ENCODE measurements around the gene ADNP.

The ADNP gene

GRCh38 chr20:50868509-50869495 is 62.4 kb downstream of the ADNP start:
- DNase-seq, result no peak

DNA sequence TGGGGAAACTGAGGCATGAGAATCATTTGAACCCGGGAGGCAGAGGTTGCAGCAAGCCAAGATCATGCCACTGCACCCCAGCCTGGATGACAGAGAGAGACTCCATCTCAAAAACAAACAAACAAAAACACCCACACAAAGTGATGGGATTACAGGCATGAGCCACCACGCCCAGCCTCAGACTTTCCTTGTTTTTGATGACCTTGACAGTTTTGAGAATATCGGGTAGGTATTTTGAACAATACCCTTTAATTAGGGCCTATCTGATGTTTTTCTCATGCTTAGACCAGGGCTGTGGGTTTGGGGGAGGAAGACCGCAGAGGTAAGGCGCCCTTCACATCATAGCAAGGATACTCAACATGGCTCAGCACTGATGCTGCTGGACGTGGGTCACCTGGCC is 63.4 kb downstream of the ADNP start:
- no peak for DNase-seq

GRCh38 chr20:50866831-50867230 is 64.4 kb downstream of the ADNP start:
- DNase-seq, result no peak

DNA sequence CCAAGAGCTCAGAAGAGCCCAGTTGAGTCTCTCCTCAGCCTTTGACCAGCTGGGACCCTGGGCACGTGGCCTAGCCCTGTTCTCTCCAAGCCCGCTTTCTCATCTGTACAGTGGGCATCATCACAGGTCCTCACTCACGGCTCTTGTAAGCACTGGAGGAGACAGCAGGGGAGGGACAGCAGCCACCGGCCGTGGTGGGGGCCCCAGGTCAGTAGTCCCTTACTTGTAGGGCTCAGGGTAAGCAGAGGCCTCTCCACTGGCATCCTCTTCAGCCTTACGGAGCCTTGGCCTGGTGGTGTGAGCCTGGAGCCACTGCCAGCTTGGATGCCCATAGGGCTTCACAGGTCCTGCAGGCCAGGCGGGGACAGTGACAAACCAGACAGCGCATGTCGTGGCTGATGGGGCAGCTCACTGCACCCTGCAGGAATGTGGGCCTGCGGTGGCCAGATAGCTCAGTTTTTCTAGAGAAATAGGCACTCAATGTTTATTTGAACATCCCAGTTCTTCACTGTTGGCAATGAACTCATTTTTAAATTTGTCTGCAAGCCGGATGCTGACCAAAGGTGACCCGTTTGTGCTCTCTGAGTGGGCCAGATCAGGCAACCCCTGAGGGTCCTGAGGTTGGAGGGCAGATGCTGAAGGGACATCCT is 65.1 kb downstream of the ADNP start:
- DNase-seq, result no peak

DNA sequence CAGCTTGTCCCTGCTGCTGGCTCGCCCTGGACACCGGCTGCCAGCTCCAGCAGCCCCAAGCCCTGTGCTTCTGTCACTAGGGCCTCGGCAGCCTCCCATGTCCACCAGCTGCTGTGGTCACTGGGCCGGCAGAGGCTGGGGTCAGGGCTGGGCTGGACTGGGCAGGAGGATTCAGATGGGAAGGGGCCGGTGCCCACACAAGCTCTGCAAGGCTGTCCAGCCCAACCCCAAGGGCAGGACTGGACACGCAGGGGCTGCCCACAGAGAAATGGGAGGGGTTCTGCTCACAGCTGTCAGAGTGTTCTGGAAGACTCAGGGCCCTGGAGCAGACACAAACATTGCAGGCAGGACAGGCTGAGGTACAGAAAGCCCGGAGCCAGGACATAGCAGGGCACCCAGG is 65.6 kb downstream of the ADNP start:
- no peak for DNase-seq

DNA sequence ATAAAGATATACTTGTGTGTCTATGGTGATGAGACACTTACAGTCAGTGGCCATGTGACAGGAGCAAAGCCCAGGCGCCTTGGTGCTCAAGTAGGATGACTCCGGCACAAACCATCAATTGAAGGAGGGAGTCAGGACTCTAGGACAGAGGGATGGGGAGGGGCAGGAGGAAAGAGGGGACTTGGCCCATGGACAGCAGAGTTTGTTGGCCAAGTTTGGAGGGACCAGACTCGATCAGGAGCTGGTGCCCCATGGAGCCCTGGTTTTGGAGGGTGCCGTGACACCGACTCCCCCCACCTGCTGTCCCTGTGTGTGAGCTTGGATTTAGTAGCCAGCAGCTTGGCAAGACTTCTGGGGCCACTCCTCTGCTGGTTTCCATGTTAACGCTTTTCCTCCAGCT is 66.1 kb downstream of the ADNP start:
- no peak for DNase-seq

DNA sequence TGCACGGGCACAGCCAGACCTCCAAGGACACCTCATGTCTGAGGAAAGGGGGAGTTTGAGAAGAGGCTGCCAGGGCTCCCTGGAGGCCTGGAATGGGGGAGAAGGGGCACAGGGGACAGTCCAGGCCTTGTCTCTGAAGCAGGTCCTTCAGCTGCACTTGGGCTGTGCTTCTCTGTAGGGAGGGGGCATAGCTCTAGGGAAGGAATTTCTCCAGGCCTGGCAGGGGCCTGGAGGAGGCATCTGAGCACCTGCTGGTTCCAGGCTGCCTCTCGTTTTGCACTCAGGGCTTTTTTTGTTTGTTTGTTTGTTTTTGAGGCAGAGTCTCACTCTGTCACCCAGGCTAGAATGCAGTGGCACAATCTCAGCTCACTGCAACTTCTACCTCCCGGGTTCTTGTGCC is 68.7 kb downstream of the ADNP start:
- no peak for DNase-seq

GRCh38 chr20:50861012-50861411 is 70.2 kb downstream of the ADNP start:
- no peak for DNase-seq

DNA sequence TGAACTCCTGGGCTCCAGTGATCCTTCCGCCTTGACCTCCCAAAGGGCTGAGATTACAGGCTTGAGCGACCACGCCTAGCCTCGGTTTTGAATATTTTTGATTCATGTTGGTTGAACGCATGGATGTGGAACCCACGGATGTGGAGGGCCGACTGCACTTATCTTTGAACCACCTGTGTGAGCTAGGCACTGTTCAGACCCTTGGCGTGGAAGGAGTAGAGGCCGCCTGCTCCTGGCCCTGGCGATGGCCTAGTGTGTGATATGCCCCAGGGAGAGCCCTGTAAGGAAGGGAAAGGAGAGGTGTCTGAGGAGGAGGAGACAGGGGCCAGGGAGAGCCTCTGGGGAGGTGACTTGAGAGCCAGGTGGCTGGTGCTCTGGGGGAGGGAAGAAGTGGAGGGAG is 72.1 kb downstream of the ADNP start:
- no peak for DNase-seq

GRCh38 chr20:50858525-50858924 is 72.7 kb downstream of the ADNP start:
- DNase-seq, result no peak

DNA sequence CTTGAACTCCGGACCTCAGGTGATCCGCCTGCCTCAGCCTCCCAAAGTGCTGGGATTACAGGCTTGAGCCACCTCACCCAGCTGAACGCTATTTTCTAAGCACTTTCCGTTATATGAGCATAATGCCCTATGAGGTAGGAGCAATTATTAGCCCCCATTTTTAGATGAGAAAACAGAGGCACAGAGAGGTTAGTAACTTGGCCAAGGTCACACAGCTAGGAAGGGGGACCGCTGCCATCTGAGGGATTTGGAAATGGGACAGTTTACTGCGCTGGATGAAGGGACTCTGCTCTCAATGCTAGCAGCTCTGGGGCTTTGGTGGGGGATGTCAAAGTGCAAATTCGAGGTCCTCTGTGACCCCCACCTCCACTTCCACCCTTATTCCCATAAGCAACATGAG is 73.9 kb downstream of the ADNP start:
- no peak for DNase-seq

GRCh38 chr20:50856475-50857041 is 74.7 kb downstream of the ADNP start:
- no peak for DNase-seq

- DNase-seq, result no peak
These were observed 75.5 kb downstream of the ADNP start for GRCh38 chr20:50855498-50856474.

DNA sequence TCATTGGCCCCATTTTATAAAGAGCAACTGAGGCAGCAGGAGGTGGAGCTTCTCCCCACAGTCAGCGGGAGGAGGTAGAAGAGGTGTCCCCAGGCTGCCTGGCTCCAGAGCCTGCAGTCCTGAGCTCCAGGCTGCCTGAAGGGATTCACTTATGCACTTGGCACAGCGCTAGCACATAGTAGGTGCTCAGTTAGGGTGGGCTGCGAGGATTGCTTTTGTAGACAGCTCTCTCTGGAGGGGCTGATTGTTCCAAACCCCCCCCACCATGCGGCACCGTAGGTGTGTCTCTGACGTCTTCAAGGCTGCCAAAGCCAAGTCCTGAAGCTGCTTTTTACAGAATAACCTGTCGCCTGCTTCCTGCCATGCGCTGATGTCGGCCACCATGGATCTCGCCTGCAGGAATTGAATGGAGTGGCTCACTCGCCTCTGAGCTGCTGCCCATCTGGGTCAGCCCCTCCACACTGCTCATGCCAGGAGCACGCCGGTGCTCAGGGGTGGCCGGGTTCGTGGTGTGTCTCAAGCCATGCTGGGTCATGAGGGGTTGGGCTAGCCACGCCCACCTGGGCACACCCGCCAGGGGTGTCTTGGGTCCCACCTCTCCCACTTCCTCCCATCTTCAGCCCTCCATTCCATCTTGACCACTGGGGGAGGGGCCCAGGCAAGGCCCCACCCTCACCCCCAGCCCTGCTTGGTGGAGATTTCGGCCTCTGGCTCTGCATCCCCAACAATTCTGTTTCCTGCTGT is 76.6 kb downstream of the ADNP start:
- no peak for DNase-seq

GRCh38 chr20:50852085-50852484 is 79.2 kb downstream of the ADNP start:
- DNase-seq, result no peak

DNA sequence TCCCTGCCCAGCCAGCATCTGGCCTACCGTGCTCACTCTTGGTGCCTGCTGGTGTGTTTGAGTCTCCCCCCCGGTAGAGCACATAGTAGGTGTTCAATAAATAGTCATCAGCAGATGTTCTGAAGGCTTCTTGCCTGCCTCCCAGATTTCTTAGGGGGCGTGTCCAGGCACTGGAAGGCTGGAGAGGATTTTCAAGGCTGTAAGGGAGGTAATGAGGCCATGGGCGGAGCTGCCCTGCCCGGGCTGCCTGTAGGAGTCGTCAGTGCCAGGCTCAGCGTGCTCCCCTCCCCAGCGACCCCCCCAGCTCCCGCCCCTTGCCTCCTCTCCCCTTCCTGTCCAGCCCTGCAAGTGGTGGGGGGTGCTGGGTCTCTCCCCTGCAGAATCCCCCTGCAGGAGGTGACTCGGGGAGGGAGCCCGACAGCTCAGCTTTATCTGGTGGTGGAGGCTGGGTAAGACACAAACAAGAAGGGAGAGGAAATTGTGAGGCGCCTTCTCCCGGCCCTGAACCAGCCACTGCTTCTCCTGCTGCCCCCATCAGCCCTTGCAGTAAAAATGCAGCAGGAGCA is 80.4 kb downstream of the ADNP start:
- DNase-seq, result no peak

GRCh38 chr20:50848846-50849673 is 82.2 kb downstream of the ADNP start:
- DNase-seq, result no peak

DNA sequence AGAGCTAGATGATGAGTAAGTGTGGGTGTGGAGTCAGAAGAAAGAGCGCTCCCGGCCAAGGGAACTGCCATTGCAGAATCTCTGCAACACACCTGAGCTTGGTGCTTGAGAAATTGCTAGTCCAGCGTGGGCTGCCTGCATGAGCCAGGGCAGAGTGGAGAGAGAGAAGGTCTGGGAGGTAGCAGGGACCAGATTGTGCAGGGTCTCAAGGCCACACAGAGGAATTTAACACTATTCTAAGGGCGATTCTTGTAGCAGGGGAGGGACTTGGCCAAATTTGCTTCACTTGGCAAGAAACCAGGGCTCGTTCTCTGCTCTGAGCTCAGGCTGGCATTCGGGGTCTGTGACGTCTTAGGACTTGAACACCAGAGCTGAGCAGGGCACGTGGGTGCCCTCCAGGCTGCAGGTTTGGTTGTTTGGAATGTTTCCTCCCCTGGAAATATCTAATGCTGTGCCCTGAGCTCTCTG is 82.9 kb downstream of the ADNP start:
- no peak for DNase-seq

GRCh38 chr20:50845566-50846215 is 85.5 kb downstream of the ADNP start:
- no peak for DNase-seq
